GM20000 (cell line): ENCODE data around the gene PCNX2.

ENCODE experiments used
- DNase-seq: peaks from one replicate; pipeline ENCODE4 v3.0.0; 2012; ENCODE audit warnings: low spot score
- CTCF ChIP-seq: IDR thresholded peaks from 2 replicates; pipeline ENCODE4 v1.5.1; 2012; ENCODE audit warnings: mild to moderate bottlenecking, control low read depth; ENCODE audit errors: extremely low read depth, missing control alignments

Gene PCNX2

GRCh38 chr1:233246965-233247364 is 48.6 kb downstream of the PCNX2 start:
- no peak for TF ChIP-seq CTCF
- DNase-seq: no peak

- no peak for DNase-seq
- no peak for TF ChIP-seq CTCF
These were observed 50.2 kb downstream of the PCNX2 start for GRCh38 chr1:233245191-233245765.

GRCh38 chr1:233244183-233244582 is 51.3 kb downstream of the PCNX2 start:
- DNase-seq: no peak
- TF ChIP-seq CTCF: no peak

- DNase-seq: no peak
- TF ChIP-seq CTCF: no peak
These were observed 52.6 kb downstream of the PCNX2 start for GRCh38 chr1:233242827-233243483.

GRCh38 chr1:233241759-233242158 is 53.8 kb downstream of the PCNX2 start:
- no peak for TF ChIP-seq CTCF
- DNase-seq: no peak

GRCh38 chr1:233240829-233241682 is 54.5 kb downstream of the PCNX2 start:
- DNase-seq: peak; percentile 28
- TF ChIP-seq CTCF: peak; percentile 52

- DNase-seq: no peak
These were observed 55.2 kb downstream of the PCNX2 start for GRCh38 chr1:233240371-233240770.

More at GRCh38 chr1:233240371-233240770, 55.2 kb downstream of the PCNX2 start:
- TF ChIP-seq CTCF: no peak
